ENCODE results near the gene PSME3. TPM values are rescaled to one million over a fixed set of nuclear protein-coding genes. Genes with fewer than 3 reads are reported as not detected.
"Not testable (repeated sequence)": the region's sequence is repeated elsewhere in the genome, so short reads cannot be mapped to it uniquely, and the experiment has no call there.

PSME3 gene
- polyA plus RNA-seq, 4 donors, result 92.6 to 111 (median 99.4) TPM

GRCh38 chr17:42849031-42849430 is 15.8 kb downstream of the PSME3 start:
- no peak for DNase-seq (ENCODE audit: low read depth in 4 of 4, low spot score in 2 of 4)

GRCh38 chr17:42849451-42850181 is 16.4 kb downstream of the PSME3 start:
- no peak for DNase-seq (ENCODE audit: low read depth in 4 of 4, low spot score in 2 of 4)

- no peak for DNase-seq (ENCODE audit: low read depth in 4 of 4, low spot score in 2 of 4)
These were observed 17.8 kb downstream of the PSME3 start, which contains the start of gene AOC3 for GRCh38 chr17:42850954-42851353. TSS of gene AOC3 (plus strand) at chr17:42851199. CDS start at chr17:42851344, 145 bp downstream.

GRCh38 chr17:42851371-42852240 is 18.4 kb downstream of the PSME3 start:
- DNase-seq (ENCODE audit: low read depth in 4 of 4, low spot score in 2 of 4), result not testable (repeated sequence)

- DNase-seq (ENCODE audit: low read depth in 4 of 4, low spot score in 2 of 4), result no peak
These were observed 19.2 kb downstream of the PSME3 start for GRCh38 chr17:42852351-42852750.

- no peak for DNase-seq (ENCODE audit: low read depth in 4 of 4, low spot score in 2 of 4)
These were observed 19.8 kb downstream of the PSME3 start for GRCh38 chr17:42853004-42853403.

GRCh38 chr17:42853597-42853967 is 20.4 kb downstream of the PSME3 start:
- no peak for DNase-seq (ENCODE audit: low read depth in 4 of 4, low spot score in 2 of 4)

GRCh38 chr17:42853968-42854790 is 21.0 kb downstream of the PSME3 start:
- no peak for DNase-seq (ENCODE audit: low read depth in 4 of 4, low spot score in 2 of 4)

- DNase-seq (ENCODE audit: low read depth in 4 of 4, low spot score in 2 of 4), result no peak
These were observed 21.9 kb downstream of the PSME3 start for GRCh38 chr17:42855048-42855596.

- DNase-seq (ENCODE audit: low read depth in 4 of 4, low spot score in 2 of 4), result not testable (repeated sequence)
These were observed 22.9 kb downstream of the PSME3 start for GRCh38 chr17:42856093-42856492.

GRCh38 chr17:42856516-42856915 is 23.3 kb downstream of the PSME3 start:
- not testable (repeated sequence) for DNase-seq (ENCODE audit: low read depth in 4 of 4, low spot score in 2 of 4)

GRCh38 chr17:42857389-42857788 is 24.2 kb downstream of the PSME3 start:
- DNase-seq (ENCODE audit: low read depth in 4 of 4, low spot score in 2 of 4), result no peak

- no peak for DNase-seq (ENCODE audit: low read depth in 4 of 4, low spot score in 2 of 4)
These were observed 32.5 kb downstream of the PSME3 start for GRCh38 chr17:42865638-42866094.

GRCh38 chr17:42866216-42866615 is 33.0 kb downstream of the PSME3 start:
- no peak for DNase-seq (ENCODE audit: low read depth in 4 of 4, low spot score in 2 of 4)

- no peak for DNase-seq (ENCODE audit: low read depth in 4 of 4, low spot score in 2 of 4)
These were observed 33.7 kb downstream of the PSME3 start for GRCh38 chr17:42866631-42867575.

GRCh38 chr17:42867694-42868261 is 34.6 kb downstream of the PSME3 start:
- DNase-seq (ENCODE audit: low read depth in 4 of 4, low spot score in 2 of 4), result not testable (repeated sequence)

- no peak for DNase-seq (ENCODE audit: low read depth in 4 of 4, low spot score in 2 of 4)
These were observed 35.1 kb downstream of the PSME3 start for GRCh38 chr17:42868338-42868737.

- DNase-seq (ENCODE audit: low read depth in 4 of 4, low spot score in 2 of 4), result no peak
These were observed 38.5 kb downstream of the PSME3 start for GRCh38 chr17:42871647-42872046.
